Lower leg skin (tissue), 3 donors: ENCODE data around the gene CDH23.

ENCODE experiments used
- CTCF ChIP-seq, 3 donors: fragments of 450-650 bp; IDR thresholded peaks; one replicate each; pipeline ENCODE4 v1.5.1; 2016; ENCODE audit warnings: antibody characterized with exemption in 3 of 3, mild to moderate bottlenecking in 3 of 3, moderate library complexity in 2 of 3
- POLR2A ChIP-seq, 2 donors: fragments of 450-650 bp; IDR thresholded peaks; one replicate each; pipeline ENCODE4 v1.6.1; 2016 to 2017; ENCODE audit warnings: antibody characterized with exemption in 2 of 2, mild to moderate bottlenecking in 1 of 2, moderate library complexity in 1 of 2

- TF ChIP-seq CTCF (IDR thresholded peaks at IDR 0.05) (no peak), POLR2A (IDR thresholded peaks at IDR 0.05) (no peak)
Measured at GRCh38 chr10:71436268-71437125, 39.8 kb downstream of the CDH23 start.
